PC-3 (cell line): ENCODE measurements around the gene GAL3ST3. TPM values are rescaled to one million over a fixed set of nuclear protein-coding genes. Genes with fewer than 3 reads are reported as not detected.

Experiments used
- ATAC-seq: fragments of 200-7000 bp; cut with Tn5 transposase; 2 replicates; pipeline ENCODE4 v1.9.1; 2020; ENCODE audit warnings: mild to moderate bottlenecking, moderate library complexity
- BruUV-seq: library from RNA; stranded (reverse); fragments of 400-500 nt; replicated peaks from 2 replicates; lab custom pipeline; 2021; lab: Mats Ljungman, UMichigan
- CTCF ChIA-PET: fragments of 300-600 bp; sonication (Branson Sonifier 250); formaldehyde crosslinking; loops from one replicate; lab custom pipeline; 2022; ENCODE audit warnings: antibody characterized with exemption; lab: Charles Lee
- POLR2A ChIA-PET: fragments of 300-600 bp; sonication (Branson Sonifier 250); formaldehyde crosslinking; loops from one replicate; lab custom pipeline; 2022; ENCODE audit warnings: antibody characterized with exemption; ENCODE audit not compliant: unreplicated experiment; lab: Charles Lee
- DNase-seq: peaks from one replicate; pipeline ENCODE4 v3.0.0-alpha.2; 2015
- H2AFZ ChIP-seq: fragments of 300-600 bp; sonication (generic); 2 replicates; pipeline ENCODE4 v1.6.0; 2016; ENCODE audit warnings: antibody characterized with exemption, low read length
- H3F3A ChIP-seq: fragments of 300-600 bp; sonication (generic); one replicate; pipeline ENCODE4 v1.6.0; 2017; ENCODE audit warnings: antibody characterized with exemption, low read length, control low read depth, mild to moderate bottlenecking; ENCODE audit not compliant: unreplicated experiment
- H3K27ac ChIP-seq: fragments of 300-600 bp; sonication (generic); 2 replicates; pipeline ENCODE4 v1.5.1; 2016; ENCODE audit warnings: mild to moderate bottlenecking, low read length
- H3K27me3 ChIP-seq: fragments of 300-600 bp; sonication (generic); 2 replicates; pipeline ENCODE4 v1.6.1; 2016; ENCODE audit warnings: low read length, mixed read lengths
- H3K36me3 ChIP-seq: fragments of 300-600 bp; sonication (generic); 2 replicates; pipeline ENCODE4 v1.6.1; 2016; ENCODE audit warnings: low read depth, mixed run types, low read length, mixed read lengths
- H3K4me1 ChIP-seq: fragments of 300-600 bp; sonication (generic); 2 replicates; pipeline ENCODE4 v1.5.1; 2016; ENCODE audit warnings: low read length; ENCODE audit not compliant: insufficient read depth
- H3K4me2 ChIP-seq: fragments of 300-600 bp; sonication (generic); 2 replicates; pipeline ENCODE4 v1.6.0; 2016; ENCODE audit warnings: low read length
- H3K4me3 ChIP-seq: fragments of 300-600 bp; sonication (generic); 2 replicates; pipeline ENCODE4 v1.5.1; 2016; ENCODE audit warnings: mild to moderate bottlenecking, low read length, mixed read lengths
- H3K79me2 ChIP-seq: fragments of 300-600 bp; sonication (generic); 2 replicates; pipeline ENCODE4 v1.6.1; 2017; ENCODE audit warnings: low read length, mixed read lengths
- H3K9ac ChIP-seq: fragments of 300-600 bp; sonication (generic); 2 replicates; pipeline ENCODE4 v1.6.0; 2016; ENCODE audit warnings: mild to moderate bottlenecking, low read length
- H3K9me2 ChIP-seq: fragments of 300-600 bp; sonication (generic); replicated peaks from 2 replicates; pipeline ENCODE4 v1.6.1; 2016; ENCODE audit warnings: mixed run types, low read length, mixed read lengths
- H3K9me3 ChIP-seq: fragments of 300-600 bp; sonication (generic); 2 replicates; pipeline ENCODE4 v1.6.1; 2016; ENCODE audit warnings: low read length, mixed read lengths
- H4K20me1 ChIP-seq: fragments of 300-600 bp; sonication (generic); 2 replicates; pipeline ENCODE4 v1.6.1; 2016; ENCODE audit warnings: low read length, mixed read lengths
- EZH2 ChIP-seq: fragments of 300-600 bp; sonication (generic); IDR thresholded peaks from one replicate; pipeline ENCODE4 v1.6.1; 2017; ENCODE audit warnings: antibody characterized with exemption, mild to moderate bottlenecking, low read length; ENCODE audit not compliant: unreplicated experiment
- EZH2phosphoT487 ChIP-seq: fragments of 300-600 bp; sonication (generic); IDR thresholded peaks from 2 replicates; pipeline ENCODE4 v1.6.1; 2018; ENCODE audit warnings: mild to moderate bottlenecking, antibody characterized with exemption, low read length, borderline replicate concordance
- intact Hi-C: fragments of 100-400 bp; cut with micrococcal nuclease; formaldehyde crosslinking; loops from 2 replicates; pipeline ENCODE4 v1.9.0; 2023
- total RNA-seq: library from RNA; depleted of rRNA; stranded (reverse); fragments of >200 nt; gene quantifications from 2 replicates; pipeline ENCODE4 v1.2.3, GENCODE V29; 2014
- TF ChIP-seq, protein P1 (sequence below): fragments of 300-600 bp; sonication (generic); conservative IDR thresholded peaks from 2 replicates; pipeline ENCODE4 v1.5.1; 2017; ENCODE audit warnings: antibody characterized with exemption, low read depth, mild to moderate bottlenecking, low read length

Gene GAL3ST3
- total RNA-seq, 1 experiment from 2014 or later: not detected

DNA sequence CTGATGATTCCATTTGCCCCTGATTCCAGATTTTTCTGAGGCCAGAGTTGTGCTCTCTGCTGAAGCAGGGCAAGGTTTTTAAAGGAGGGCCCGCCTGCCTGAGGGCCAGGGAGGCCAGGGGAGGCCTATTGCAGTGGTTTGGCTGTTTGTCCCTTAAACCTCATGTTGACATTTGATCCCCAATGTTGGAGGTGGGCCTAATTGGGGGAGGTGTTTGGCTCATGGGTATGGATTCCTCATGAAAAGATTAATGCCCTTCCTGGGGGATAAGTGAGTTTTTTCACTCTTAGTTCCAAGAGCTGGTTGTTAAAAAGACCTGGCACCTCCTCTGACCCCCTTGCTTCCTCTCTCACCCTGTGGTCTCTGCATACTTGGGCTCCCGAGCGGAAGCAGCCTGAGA is 9.2 kb downstream of the GAL3ST3 start:
- BruUV-seq: no TSS peak
- CTCF ChIA-PET: no interaction called here
- Histone ChIP-seq H3K4me1 (no peaks in the 10 kb centered on the region), H3K79me2 (no peaks in the 10 kb centered on the region), H3K27ac (no peak overlapping the region), H3K9ac (no peak overlapping the region), H3K4me3 (no peak overlapping the region), H3K36me3 (no peaks in the 10 kb centered on the region), H4K20me1 (no peaks in the 10 kb centered on the region), H3K4me2 (no peak overlapping the region), H3F3A (no peaks in the 10 kb centered on the region), H3K9me2 (no peaks in the 10 kb centered on the region), H3K27me3 (no peaks in the 10 kb centered on the region), H2AFZ (no peak overlapping the region), H3K9me3 (no peaks in the 10 kb centered on the region)
- DNase-seq (no peak), ATAC-seq (no peak)
- TF ChIP-seq, protein P1, sequence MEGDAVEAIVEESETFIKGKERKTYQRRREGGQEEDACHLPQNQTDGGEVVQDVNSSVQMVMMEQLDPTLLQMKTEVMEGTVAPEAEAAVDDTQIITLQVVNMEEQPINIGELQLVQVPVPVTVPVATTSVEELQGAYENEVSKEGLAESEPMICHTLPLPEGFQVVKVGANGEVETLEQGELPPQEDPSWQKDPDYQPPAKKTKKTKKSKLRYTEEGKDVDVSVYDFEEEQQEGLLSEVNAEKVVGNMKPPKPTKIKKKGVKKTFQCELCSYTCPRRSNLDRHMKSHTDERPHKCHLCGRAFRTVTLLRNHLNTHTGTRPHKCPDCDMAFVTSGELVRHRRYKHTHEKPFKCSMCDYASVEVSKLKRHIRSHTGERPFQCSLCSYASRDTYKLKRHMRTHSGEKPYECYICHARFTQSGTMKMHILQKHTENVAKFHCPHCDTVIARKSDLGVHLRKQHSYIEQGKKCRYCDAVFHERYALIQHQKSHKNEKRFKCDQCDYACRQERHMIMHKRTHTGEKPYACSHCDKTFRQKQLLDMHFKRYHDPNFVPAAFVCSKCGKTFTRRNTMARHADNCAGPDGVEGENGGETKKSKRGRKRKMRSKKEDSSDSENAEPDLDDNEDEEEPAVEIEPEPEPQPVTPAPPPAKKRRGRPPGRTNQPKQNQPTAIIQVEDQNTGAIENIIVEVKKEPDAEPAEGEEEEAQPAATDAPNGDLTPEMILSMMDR: no peak
- TF ChIP-seq EZH2: no peak
- no peak for TF ChIP-seq EZH2phosphoT487
- POLR2A ChIA-PET: no interaction called here
- intact Hi-C loops: no loop called here

DNA sequence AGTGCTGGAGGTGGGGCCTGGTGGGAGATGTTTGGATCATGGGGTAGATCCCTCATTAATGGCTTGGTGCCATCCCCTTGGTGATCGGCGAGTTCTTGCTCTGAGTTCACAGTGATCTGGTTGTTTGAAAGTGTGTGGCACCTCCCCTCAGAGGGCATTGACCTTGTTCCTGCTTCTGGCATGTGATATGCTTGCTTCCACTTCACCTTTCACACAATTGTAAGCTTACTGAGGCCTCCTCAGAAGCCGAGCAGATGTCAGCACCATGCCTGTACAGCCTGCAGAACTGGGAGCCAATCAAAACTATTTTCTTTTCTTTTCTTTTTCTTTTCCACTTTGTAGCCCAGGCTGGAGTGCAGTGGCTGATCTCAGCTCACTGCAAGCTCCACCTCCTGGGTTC is 11.6 kb downstream of the GAL3ST3 start:
- H3K36me3 ChIP-seq: no peaks in the 10 kb centered on the region
- H3K4me1 ChIP-seq: no peaks in the 10 kb centered on the region
- no peak overlapping the region for H2AFZ ChIP-seq
- H3K4me2 ChIP-seq: no peak overlapping the region
- no peak overlapping the region for H3K4me3 ChIP-seq
- BruUV-seq: no TSS peak
- H3F3A ChIP-seq: no peaks in the 10 kb centered on the region
- ATAC-seq (no peak), DNase-seq (no peak)
- no peak overlapping the region for H3K27ac ChIP-seq
- no peak overlapping the region for H3K9ac ChIP-seq
- ChIA-PET CTCF (no interaction called here), POLR2A (no interaction called here)
- no peaks in the 10 kb centered on the region for H3K9me3 ChIP-seq
- H3K79me2 ChIP-seq: no peaks in the 10 kb centered on the region
- no peak for TF ChIP-seq EZH2
- no peak for TF ChIP-seq EZH2phosphoT487
- TF ChIP-seq, protein P1: no peak
- H3K27me3 ChIP-seq: no peaks in the 10 kb centered on the region
- intact Hi-C loops: no loop called here
- no peaks in the 10 kb centered on the region for H4K20me1 ChIP-seq
- H3K9me2 ChIP-seq: no peaks in the 10 kb centered on the region

DNA sequence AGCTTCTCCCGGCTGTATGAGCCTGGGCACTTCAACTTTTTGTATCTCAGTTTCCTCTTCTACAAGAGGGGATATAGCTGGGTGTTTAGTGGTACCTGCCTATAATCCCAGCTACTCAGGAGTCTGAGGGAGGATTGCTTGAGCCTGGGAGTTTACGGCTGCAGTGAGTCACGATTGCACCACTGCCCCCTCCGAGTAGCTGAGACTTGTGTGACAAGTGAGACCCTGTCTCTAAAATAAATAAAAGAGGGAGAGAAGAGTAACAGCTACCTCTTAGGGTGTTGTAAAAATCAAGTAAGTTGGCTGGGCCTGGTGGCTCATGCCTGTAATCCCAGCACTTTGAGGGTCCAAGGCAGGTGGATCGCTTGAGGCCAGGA is 12.6 kb downstream of the GAL3ST3 start:
- Histone ChIP-seq H3F3A (no peaks in the 10 kb centered on the region), H3K79me2 (no peaks in the 10 kb centered on the region), H3K36me3 (no peaks in the 10 kb centered on the region), H3K4me1 (no peaks in the 10 kb centered on the region), H3K9ac (no peak overlapping the region), H2AFZ (no peak overlapping the region), H3K4me2 (no peak overlapping the region), H4K20me1 (no peaks in the 10 kb centered on the region), H3K9me2 (no peaks in the 10 kb centered on the region), H3K4me3 (no peak overlapping the region), H3K27me3 (no peaks in the 10 kb centered on the region), H3K9me3 (no peaks in the 10 kb centered on the region), H3K27ac (no peak overlapping the region)
- no peak for TF ChIP-seq EZH2
- POLR2A ChIA-PET: no interaction called here
- DNase-seq (no peak), ATAC-seq (no peak)
- BruUV-seq: no TSS peak
- intact Hi-C loops: no loop called here
- CTCF ChIA-PET: no interaction called here
